SK-N-SH (cell line): ENCODE data around the gene METAP1. TPM values are rescaled to one million over a fixed set of nuclear protein-coding genes. Genes with fewer than 3 reads are reported as not detected.

Source experiments
- CTCF ChIA-PET: fragments of 300-600, 350-600 bp; formaldehyde crosslinking; extraction: SDS; loops from one replicate; lab custom pipeline; 2021; lab: Yijun Ruan, JAX
- POLR2A ChIA-PET: fragments of 350-600 bp; sonication (Branson Sonifier 250); formaldehyde crosslinking; extraction: SDS; loops from one replicate; lab custom pipeline; 2020; ENCODE audit warnings: antibody characterized with exemption, inconsistent platforms; lab: Yijun Ruan, JAX
- DNase-seq: peaks from one replicate; pipeline ENCODE4 v3.0.0; 2012
- H2AFZ ChIP-seq: fragments of 200-600 bp; sonication (generic); 2 replicates; pipeline ENCODE4 v1.8.1; 2016; ENCODE audit warnings: antibody characterized with exemption, mild to moderate bottlenecking, low read depth
- H3F3A ChIP-seq: fragments of 200-600 bp; sonication (generic); replicated peaks from 2 replicates; pipeline ENCODE3; 2016; ENCODE audit warnings: antibody characterized with exemption, mild to moderate bottlenecking; ENCODE audit not compliant: insufficient read depth
- H3K27ac ChIP-seq, 2 experiments: fragments of 200-500 bp in 1 of 2; fragments of 200-600 bp in 1 of 2; sonication (Bioruptor generic) in 1 of 2; sonication (generic), shearing (Covaris generic) in 1 of 2; 2 replicates each; pipeline versions ENCODE4 v1.5.1 to v1.6.1; 2014 to 2016; ENCODE audit warnings: low read depth in 2 of 2, inconsistent platforms in 1 of 2, low read length in 1 of 2, mild to moderate bottlenecking in 1 of 2, mixed read lengths in 1 of 2
- H3K27me3 ChIP-seq: fragments of 200-600 bp; sonication (generic), shearing (Covaris generic); 2 replicates; pipeline ENCODE4 v1.6.1; 2016; ENCODE audit warnings: mixed run types; ENCODE audit not compliant: insufficient read depth
- H3K36me3 ChIP-seq, 2 experiments: fragments of 200-500 bp in 1 of 2; fragments of 200-600 bp in 1 of 2; sonication (Bioruptor generic) in 1 of 2; sonication (generic) in 1 of 2; replicated peaks in 1 of 2; 2 replicates each; pipeline versions ENCODE3 to v1.5.1; 2014 to 2016; ENCODE audit warnings: low read length in 1 of 2, mild to moderate bottlenecking in 1 of 2; ENCODE audit not compliant: insufficient read depth in 2 of 2, control insufficient read depth in 1 of 2
- H3K4me1 ChIP-seq, 2 experiments: fragments of 200-500 bp in 1 of 2; fragments of 200-600 bp in 1 of 2; sonication (Bioruptor generic) in 1 of 2; sonication (generic), shearing (Covaris generic) in 1 of 2; 2 replicates each; pipeline versions ENCODE4 v1.5.1 to v1.6.1; 2014 to 2016; ENCODE audit warnings: low read depth in 1 of 2, low read length in 1 of 2, mixed run types in 1 of 2; ENCODE audit not compliant: insufficient read depth in 2 of 2, control insufficient read depth in 1 of 2
- H3K4me2 ChIP-seq: fragments of 200-600 bp; sonication (generic), shearing (Covaris generic); 2 replicates; pipeline ENCODE4 v1.6.1; 2017; ENCODE audit warnings: mixed run types
- H3K4me3 ChIP-seq, 2 experiments: fragments of 200-500 bp in 1 of 2; fragments of 200-600 bp in 1 of 2; sonication (Bioruptor generic) in 1 of 2; sonication (generic), shearing (Covaris generic) in 1 of 2; 2 replicates each; pipeline versions ENCODE4 v1.5.1 to v1.8.1; 2014 to 2016; ENCODE audit warnings: low read depth in 2 of 2, inconsistent platforms in 1 of 2, low read length in 1 of 2, mild to moderate bottlenecking in 1 of 2, mixed read lengths in 1 of 2, moderate library complexity in 1 of 2
- H3K79me2 ChIP-seq: fragments of 200-600 bp; sonication (generic); 2 replicates; pipeline ENCODE4 v1.8.1; 2017; ENCODE audit warnings: mild to moderate bottlenecking; ENCODE audit not compliant: insufficient read depth
- H3K9ac ChIP-seq: fragments of 200-600 bp; sonication (generic); 2 replicates; pipeline ENCODE4 v1.6.1; 2017; ENCODE audit warnings: mixed run types
- H3K9me2 ChIP-seq: fragments of 200-600 bp; sonication (generic); 2 replicates; pipeline ENCODE4 v1.6.1; 2017; ENCODE audit warnings: mixed run types
- H3K9me3 ChIP-seq: fragments of 200-600 bp; sonication (generic); 2 replicates; pipeline ENCODE4 v1.6.1; 2017; ENCODE audit warnings: mixed run types, mild to moderate bottlenecking, moderate library complexity
- H4K20me1 ChIP-seq: fragments of 200-600 bp; sonication (generic); 2 replicates; pipeline ENCODE4 v1.6.1; 2017; ENCODE audit warnings: mild to moderate bottlenecking, mixed run types; ENCODE audit not compliant: insufficient read depth
- CHD2 ChIP-seq: fragments of 150-350 bp; IDR thresholded peaks from 2 replicates; pipeline ENCODE4 v1.6.1; 2018; ENCODE audit warnings: low read length; ENCODE audit not compliant: partially characterized antibody
- CTCF ChIP-seq: fragments of 200-600 bp; sonication (generic); IDR thresholded peaks from 2 replicates; pipeline ENCODE4 v1.6.1; 2017; ENCODE audit warnings: antibody characterized with exemption, mild to moderate bottlenecking, moderate library complexity
- EP300 ChIP-seq, 2 experiments: IDR thresholded peaks; 2 replicates each; pipeline versions ENCODE4 v1.4.0 to v1.6.1; 2012; ENCODE audit warnings: borderline replicate concordance in 1 of 2, low read depth in 1 of 2, low read length in 1 of 2
- FOXJ3 ChIP-seq: sonication (generic); formaldehyde crosslinking; IDR thresholded peaks from 2 replicates; pipeline ENCODE4 v1.5.1; 2020; ENCODE audit warnings: mild to moderate bottlenecking, missing genetic modification reagents
- GATA2 ChIP-seq: sonication (generic); formaldehyde crosslinking; IDR thresholded peaks from 2 replicates; pipeline ENCODE4 v1.5.0; 2020; ENCODE audit warnings: mild to moderate bottlenecking, missing genetic modification reagents
- JUND ChIP-seq: IDR thresholded peaks from 2 replicates; pipeline ENCODE4 v1.4.0; 2012
- MAX ChIP-seq: IDR thresholded peaks from 2 replicates; pipeline ENCODE4 v1.4.0; 2012; ENCODE audit warnings: low read depth
- MEF2A ChIP-seq: IDR thresholded peaks from 2 replicates; pipeline ENCODE4 v1.4.0; 2012; ENCODE audit warnings: low read depth, borderline replicate concordance
- MXI1 ChIP-seq: IDR thresholded peaks from 2 replicates; pipeline ENCODE4 v1.6.1; 2012; ENCODE audit warnings: mild to moderate bottlenecking, low read depth, low read length, improper control_type of control experiment
- NFIC ChIP-seq: IDR thresholded peaks from 2 replicates; pipeline ENCODE4 v1.4.0; 2012; ENCODE audit warnings: borderline replicate concordance
- NRF1 ChIP-seq: IDR thresholded peaks from 2 replicates; pipeline ENCODE4 v1.6.1; 2012; ENCODE audit warnings: low read depth, mild to moderate bottlenecking, low read length
- PBX3 ChIP-seq: IDR thresholded peaks from 2 replicates; pipeline ENCODE4; 2012
- POLR2AphosphoS5 ChIP-seq: IDR thresholded peaks from 2 replicates; pipeline ENCODE4 v1.6.1; 2012; ENCODE audit warnings: low read depth, low read length
- RAD21 ChIP-seq: IDR thresholded peaks from 2 replicates; pipeline ENCODE4 v1.6.1; 2012; ENCODE audit warnings: mild to moderate bottlenecking, low read length
- RCOR1 ChIP-seq: fragments of 150-350 bp; IDR thresholded peaks from 2 replicates; pipeline ENCODE4 v1.6.1; 2017; ENCODE audit warnings: antibody characterized with exemption, low read length
- RFX5 ChIP-seq: IDR thresholded peaks from 2 replicates; pipeline ENCODE4 v1.6.1; 2012; ENCODE audit warnings: mild to moderate bottlenecking, improper control_type of control experiment, low read length
- RXRA ChIP-seq: IDR thresholded peaks from 2 replicates; pipeline ENCODE4 v1.4.0; 2012; ENCODE audit warnings: low read depth, mild to moderate bottlenecking, borderline replicate concordance
- SIN3A ChIP-seq: IDR thresholded peaks from 2 replicates; pipeline ENCODE4 v1.6.1; 2012; ENCODE audit warnings: low read depth, mild to moderate bottlenecking, low read length, moderate library complexity, borderline replicate concordance
- SMC3 ChIP-seq: IDR thresholded peaks from 2 replicates; pipeline ENCODE4 v1.6.1; 2012; ENCODE audit warnings: low read depth, low read length, improper control_type of control experiment
- TAF1 ChIP-seq: IDR thresholded peaks from 2 replicates; pipeline ENCODE4 v1.6.1; 2012; ENCODE audit warnings: low read depth, mild to moderate bottlenecking, low read length, moderate library complexity, borderline replicate concordance
- TCF12 ChIP-seq: IDR thresholded peaks from 2 replicates; pipeline ENCODE4 v1.4.0; 2012
- TEAD4 ChIP-seq: IDR thresholded peaks from 2 replicates; pipeline ENCODE4 v1.4.0; 2012; ENCODE audit warnings: mild to moderate bottlenecking, borderline replicate concordance; ENCODE audit not compliant: insufficient read depth
- YY1 ChIP-seq: IDR thresholded peaks from 2 replicates; pipeline ENCODE4 v1.4.0; 2012; ENCODE audit warnings: low read depth, mild to moderate bottlenecking
- WGBS: methylation state at CpG from one replicate; pipeline ENCODE4 v1.1.6; 2017; ENCODE audit warnings: low lambda C conversion rate; 5-methylcytosine and 5-hydroxymethylcytosine counted together
- polyA plus RNA-seq, 3 experiments: library from polyadenylated mRNA; depleted of rRNA; stranded (reverse); fragments of >200 nt; gene quantifications; 2 replicates each; pipeline ENCODE4 v1.2.3, GENCODE V29; 2012

The METAP1 gene
- 41.0 and 51.2 TPM in 2 replicates for polyA plus RNA-seq (2012; rRNA removed)
- polyA plus RNA-seq (2012; cell fraction: cytosol; rRNA removed), result 56.5 and 63.6 TPM in 2 replicates
- 54.6 and 62.8 TPM in 2 replicates for polyA plus RNA-seq (2012; cell fraction: nucleus; rRNA removed)

GRCh38 chr4:98995183-98996055 lies at the start of gene METAP1:
Gene METAP1, plus strand, starts transcription at chr4:98995721. Its CDS starts 33 bp downstream, at chr4:98995754.
- POLR2A ChIA-PET, result interaction anchor here (0.6 to 2.0 kb wide), 6 partner anchors 67 to 876 kb away, joined by 3 to 12 read pairs (median 3); partner anchors contain the start of genes EIF4E and RAP1GDS1
- H3K27ac ChIP-seq, result peak within 1 kb of the TSS; percentile 74 to 93
- peaks cover 0 to 6% of the 10 kb centered on the region in 2 experiments; a peak in 2 of 4 replicates for H3K4me1 ChIP-seq
- WGBS, result 1% methylated on average over 28 of the region's 94 CpGs
- H3K9me3 ChIP-seq, result no peaks in the 10 kb centered on the region
- peak within 1 kb of the TSS; percentile 89 for H3K9ac ChIP-seq
- H3K4me2 ChIP-seq, result peak within 1 kb of the TSS; percentile 85
- H3K36me3 ChIP-seq, result peaks cover 0 to 3% of the 10 kb centered on the region in 2 experiments
- peak within 1 kb of the TSS; percentile 89 to 95 for H3K4me3 ChIP-seq
- peaks cover 47% of the 10 kb centered on the region for H3K79me2 ChIP-seq
- peak within 1 kb of the TSS; percentile 98 for H2AFZ ChIP-seq
- H3K9me2 ChIP-seq, result no peaks in the 10 kb centered on the region
- H3F3A ChIP-seq, result peaks cover 10% of the 10 kb centered on the region
- peak; percentile 98 for DNase-seq
- H3K27me3 ChIP-seq, result no peaks in the 10 kb centered on the region
- CTCF ChIA-PET, result interaction anchor here (0.6 to 3.2 kb wide), 33 partner anchors 10 to 908 kb away, joined by 3 to 46 read pairs (median 4); partner anchors contain the start of genes ADH5, EIF4E and TSPAN5
- H4K20me1 ChIP-seq, result peaks cover 17% of the 10 kb centered on the region
- TF ChIP-seq TCF12, result 0 out of 2 replicates have a peak, but pooled peaks have one; percentile 5
- peak; percentile 85 for TF ChIP-seq POLR2AphosphoS5
- peak; percentile 7; the same call in 1 of the 2 replicates for TF ChIP-seq RCOR1
- TF ChIP-seq MAX, result peak; percentile 44
- TF ChIP-seq RFX5, result no peak
- no peak for TF ChIP-seq TEAD4
- peak; percentile 7; the same call in 1 of the 2 replicates for TF ChIP-seq PBX3
- peak; percentile 69; the same call in 1 of the 2 replicates for TF ChIP-seq SIN3A
- peak; percentile 90 for TF ChIP-seq YY1
- peak in 1 of 2 experiments; percentile 23; a peak in 1 of 4 replicates for TF ChIP-seq EP300 (IDR thresholded peaks at IDR 0.05; ENCODE audit: borderline replicate concordance in 1 of 2, low read depth in 1 of 2, low read length in 1 of 2)
- peak; percentile 37 for TF ChIP-seq TAF1
- peak; percentile 32; the same call in 1 of the 2 replicates for TF ChIP-seq NRF1
- TF ChIP-seq CHD2, result peak; percentile 14
- TF ChIP-seq SMC3, result peak; percentile 55
- peak; percentile 49; the same call in 1 of the 2 replicates for TF ChIP-seq MXI1
- TF ChIP-seq MEF2A, result no peak
- TF ChIP-seq RAD21, result peak; percentile 72
- TF ChIP-seq CTCF, result peak; percentile 64
- peak; percentile 34; the same call in 1 of the 2 replicates for TF ChIP-seq GATA2
- no peak for TF ChIP-seq RXRA
- no peak for TF ChIP-seq NFIC
- TF ChIP-seq FOXJ3, result no peak
- no peak for TF ChIP-seq JUND
